K562 (cell line): ENCODE results near the gene THAP12. TPM values are rescaled to one million over a fixed set of nuclear protein-coding genes. Genes with fewer than 3 reads are reported as not detected.

Experiments
- CBX8 ChIP-seq: fragments of 200-600 bp; sonication (generic); IDR thresholded peaks from 2 replicates; pipeline ENCODE4 v1.6.1; 2012; ENCODE audit warnings: borderline replicate concordance, mixed run types, low read depth, mild to moderate bottlenecking, moderate library complexity, mixed read lengths, low read length, control low read depth, inconsistent platforms; ENCODE audit not compliant: poor library complexity, severe bottlenecking; ENCODE audit errors: extremely low read depth
- CGGBP1 ChIP-seq: fragments of 250-450 bp; sonication (Bioruptor Pico); IDR thresholded peaks from 2 replicates; pipeline ENCODE4 v1.9.0; 2021; ENCODE audit warnings: mild to moderate bottlenecking
- DACH1 ChIP-seq: fragments of 450-650 bp; IDR thresholded peaks from 2 replicates; pipeline ENCODE4 v1.6.1; 2018; ENCODE audit not compliant: partially characterized antibody
- E2F4 ChIP-seq: sonication (generic); formaldehyde crosslinking; IDR thresholded peaks from 2 replicates; pipeline ENCODE4 v1.8.0; 2022; ENCODE audit warnings: mild to moderate bottlenecking, low read depth, missing genetic modification reagents
- HINFP ChIP-seq: fragments of 450-650 bp; conservative IDR thresholded peaks from 2 replicates; pipeline ENCODE4 v1.6.1; 2016; ENCODE audit warnings: missing genetic modification characterization, low read depth, mild to moderate bottlenecking, control low read depth, missing compliant biosample characterization
- HMGN3 ChIP-seq: IDR thresholded peaks from 2 replicates; pipeline ENCODE4 v1.6.1; 2011; ENCODE audit warnings: borderline replicate concordance, low read depth, mild to moderate bottlenecking, mixed read lengths, low read length; ENCODE audit not compliant: insufficient read length; ENCODE audit errors: extremely low read depth
- MED1 ChIP-seq: sonication (generic); formaldehyde crosslinking; IDR thresholded peaks from 2 replicates; pipeline ENCODE4 v1.8.1; 2023; ENCODE audit warnings: missing genetic modification reagents, borderline replicate concordance
- NRF1 ChIP-seq, 2 experiments: fragments of 450-650 bp; IDR thresholded peaks in 1 of 2; conservative IDR thresholded peaks in 1 of 2; 2 replicates each; pipeline ENCODE4 v1.6.1; 2014; ENCODE audit warnings: mild to moderate bottlenecking in 2 of 2
- PCBP2 ChIP-seq: fragments of 200-400 bp; formaldehyde crosslinking; IDR thresholded peaks from 2 replicates; pipeline ENCODE4 v1.6.1; 2018; ENCODE audit warnings: low read length, low read depth, mild to moderate bottlenecking, moderate library complexity; ENCODE audit not compliant: poor library complexity, severe bottlenecking
- POLR3A ChIP-seq: IDR thresholded peaks from 2 replicates; pipeline ENCODE4 v1.6.1; 2011; ENCODE audit warnings: borderline replicate concordance, mild to moderate bottlenecking, moderate library complexity; ENCODE audit not compliant: insufficient read length, insufficient read depth; ENCODE audit errors: extremely low read depth
- SP1 ChIP-seq: sonication (generic); formaldehyde crosslinking; IDR thresholded peaks from 2 replicates; pipeline ENCODE4 v1.8.1; 2022; ENCODE audit warnings: mild to moderate bottlenecking, missing genetic modification reagents
- STAT5B ChIP-seq: fragments of 250-450 bp; sonication (Bioruptor Pico); IDR thresholded peaks from 2 replicates; pipeline ENCODE4 v1.8.0; 2021; ENCODE audit warnings: mild to moderate bottlenecking, inconsistent platforms
- TCF3 ChIP-seq: sonication (generic); formaldehyde crosslinking; IDR thresholded peaks from 2 replicates; pipeline ENCODE4 v1.4.0; 2020; ENCODE audit warnings: mild to moderate bottlenecking, missing genetic modification reagents
- THAP12 ChIP-seq: fragments of 250-450 bp; sonication (Bioruptor Pico); IDR thresholded peaks from 2 replicates; pipeline ENCODE4 v1.9.0; 2021; ENCODE audit warnings: mild to moderate bottlenecking, inconsistent platforms
- ZBTB2 ChIP-seq: fragments of 450-650 bp; IDR thresholded peaks from 2 replicates; pipeline ENCODE4 v1.6.1; 2016; ENCODE audit warnings: antibody characterized with exemption
- ZBTB33 ChIP-seq: sonication (generic); formaldehyde crosslinking; IDR thresholded peaks from 2 replicates; pipeline ENCODE4 v1.8.1; 2023; ENCODE audit warnings: mild to moderate bottlenecking, missing genetic modification reagents
- ZNF384 ChIP-seq: IDR thresholded peaks from 2 replicates; pipeline ENCODE4 v1.6.1; 2012; ENCODE audit warnings: low read depth, low read length, improper control_type of control experiment
- polyA plus RNA-seq, 8 experiments: library from polyadenylated mRNA; depleted of rRNA in 4 of 8; stranded (reverse) in 5 of 8; unstranded in 3 of 8; fragments of >200 nt; fragmentation: Nextera tagmentation in 2 of 8; fragmentation: Illumina TruSeq in 1 of 8; extraction: Ambion mirVana in 2 of 8; extraction: Trizol in 1 of 8; gene quantifications; 2 replicates each; pipeline versions ENCODE4 v1.2.1 to v1.2.3, GENCODE V29; 2011 to 2014; ENCODE audit warnings: inconsistent platforms in 1 of 8, missing spikeins in 1 of 8
- total RNA-seq, 7 experiments: library from RNA; depleted of rRNA in 6 of 7; stranded (reverse); fragments of >200 nt in 6 of 7; fragmentation: Illumina TruSeq in 2 of 7; extraction: Trizol in 2 of 7; gene quantifications; 2 replicates each; pipeline versions ENCODE4 v1.2.1 to v1.2.3, GENCODE V29; 2011 to 2021; ENCODE audit warnings: low replicate concordance in 1 of 7

The THAP12 gene
- total and polyA plus RNA-seq, 9 of the 15 experiments (the other 6 are each of a cell fraction or from before 2014, with no cell fraction given): 28.1 to 103 (median 57.8) TPM

- TF ChIP-seq TCF3 (CRISPR knock-in tag) (peak; percentile 77), THAP12 (CRISPR knock-in tag) (no peak), NRF1 (conservative IDR thresholded peaks at IDR 0.05 in 1 of 2, IDR thresholded peaks at IDR 0.05 in 1 of 2) (no peak), CGGBP1 (no peak), DACH1 (no peak), ZBTB33 (CRISPR knock-in tag) (peak; percentile 48), CBX8 (no peak), STAT5B (CRISPR knock-in tag) (no peak), HMGN3 (no peak), ZNF384 (peak; percentile 91), SP1 (no peak), PCBP2 (no peak), POLR3A (no peak), HINFP (tag) (no peak), ZBTB2 (no peak), MED1 (CRISPR knock-in tag) (no peak), E2F4 (CRISPR knock-in tag) (no peak)
Measured at GRCh38 chr11:76365038-76365679, 15.8 kb downstream of the THAP12 start (continued).
